Pancreas (tissue), 10 donors: Measurements from ENCODE around the gene PLEKHM3. TPM values are rescaled to one million over a fixed set of nuclear protein-coding genes. Genes with fewer than 3 reads are reported as not detected.

Experiments
- ATAC-seq, 4 donors: fragments of 200-7000 bp; cut with Tn5 transposase; one replicate each; pipeline versions ENCODE4 v1.8.0 to v1.9.1; 2020; ENCODE audit warnings: mild to moderate bottlenecking in 4 of 4, moderate library complexity in 4 of 4
- DNase-seq, 6 donors: peaks; one replicate each; pipeline ENCODE4 v3.0.0-alpha.2; 2020
- FAIRE-seq: peaks from 2 replicates; lab custom pipeline; 2012; peaks lifted over from hg19 to GRCh38; lab: Jason Lieb, UNC
- H3K27ac ChIP-seq, 4 donors: fragments of 200-600 bp; sonication (generic); 1 replicate in 3 of 4; 2 replicates in 1 of 4; pipeline versions ENCODE4 v1.5.0 to v1.8.0; 2020
- H3K27me3 ChIP-seq, 4 donors: fragments of 200-600 bp; one replicate each; pipeline ENCODE4 v1.8.0; 2021
- H3K36me3 ChIP-seq, 3 donors: fragments of 200-600 bp; sonication (generic) in 1 of 3; one replicate each; pipeline versions ENCODE4 v1.5.0 to v1.8.0; 2020 to 2021
- H3K4me1 ChIP-seq, 3 donors: fragments of 200-600 bp; one replicate each; pipeline ENCODE4 v1.8.0; 2021
- H3K4me3 ChIP-seq, 4 donors: fragments of 200-600 bp; sonication (generic) in 2 of 4; one replicate each; pipeline versions ENCODE4 v1.5.0 to v1.8.0; 2020 to 2021
- H3K9me3 ChIP-seq, 4 donors: fragments of 200-600 bp; one replicate each; pipeline ENCODE4 v1.8.0; 2021
- CTCF ChIP-seq, 4 donors: fragments of 200-600 bp; sonication (generic) in 3 of 4; IDR thresholded peaks; one replicate each; pipeline versions ENCODE4 v1.5.0 to v1.8.0; 2021; ENCODE audit warnings: antibody characterized with exemption in 4 of 4
- WGBS, 2 donors: extraction: QIAGEN DNeasy Blood & Tissue Kit; methylation state at CpG; one replicate each; pipeline ENCODE4 v1.1.7; 2013; 5-methylcytosine and 5-hydroxymethylcytosine counted together
- intact Hi-C, 3 donors: fragments of 100-400 bp; cut with DNase I; formaldehyde crosslinking; loops; one replicate each; pipeline versions ENCODE4 v1.11.1 to v1.14.2; 2022
- polyA plus RNA-seq, 2 donors: library from polyadenylated mRNA; stranded (reverse); fragments of 200-250 nt; gene quantifications; one replicate each; pipeline ENCODE4 v1.2.3, GENCODE V29; 2013
- total RNA-seq, 6 donors: library from RNA; stranded (reverse); fragmentation: NEBNext Ultra II Directional in 4 of 6; extraction: Animal tissue kit (Norgen Biotek cat#: 25700) in 4 of 6; gene quantifications; one replicate each; pipeline versions ENCODE4 v1.2.1 to v1.2.4, GENCODE V29; 2021 to 2023
- donor health status: healthy with polysubstance abuse.
- donor health status: DM: no; HTN: no; CAD: no; lungs with moderate emphysema.
- donor health status: DM: no; HTN: no; CAD: no.
- donor health status: control.
- donor health status: control.
- donor health status: Bipolar disorder and iron deficiency.
- donor health status: DM: yes; HTN: yes; CAD: no.
- donor health status: DM: no; HTN: no; CAD: no.
- donor health status: DM: no; HTN: no; CAD: no.
- donor health status: DM: yes; HTN: yes; CAD: no.

Gene PLEKHM3
- total and polyA plus RNA-seq, 8 donors, result 3.0 to 10.2 (median 5.4) TPM

GRCh38 chr2:207865210-207865609 is 160.1 kb downstream of the PLEKHM3 start:
- Histone ChIP-seq H3K4me1 (peaks cover 0 to 14% (median 13%) of the 10 kb centered on the region in 3 donors), H3K4me3 (no peak overlapping the region), H3K27ac (no peak overlapping the region), H3K27me3 (no peaks in the 10 kb centered on the region), H3K36me3 (no peaks in the 10 kb centered on the region), H3K9me3 (no peaks in the 10 kb centered on the region)
- ATAC-seq, result no peak
- 93 to 94% methylated on average over 5 of the region's 5 CpGs for WGBS, 2 donors
- no peak for DNase-seq
- no peak for TF ChIP-seq CTCF (IDR thresholded peaks at IDR 0.05)
- no peak for FAIRE-seq
- intact Hi-C loops, result no loop called here

DNA sequence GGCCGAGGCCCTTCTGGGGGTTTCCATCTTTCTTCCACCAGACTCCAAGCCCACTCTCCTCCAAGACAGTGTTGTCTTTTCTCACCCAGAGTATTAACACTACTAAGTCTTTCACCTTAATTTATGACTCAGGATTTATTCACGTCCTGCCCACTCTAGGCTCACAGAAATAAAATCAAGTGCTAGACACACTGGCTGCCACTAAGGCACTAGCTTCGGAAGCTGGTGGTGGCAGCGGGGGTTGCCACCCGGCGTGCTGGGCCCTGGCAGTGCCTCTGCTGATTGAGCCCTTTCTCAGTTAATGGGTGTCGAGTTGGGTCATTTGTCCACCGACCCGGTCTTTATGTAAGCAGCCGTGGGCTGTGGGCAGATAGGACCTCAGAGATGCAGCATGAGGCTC is 162.0 kb downstream of the PLEKHM3 start:
- DNase-seq, result no peak
- no peak for TF ChIP-seq CTCF (IDR thresholded peaks at IDR 0.05)
- no peak for ATAC-seq
- Histone ChIP-seq H3K36me3 (peaks cover 0 to 5% (median 0%) of the 10 kb centered on the region in 3 donors), H3K27ac (no peak overlapping the region), H3K9me3 (no peaks in the 10 kb centered on the region), H3K27me3 (no peaks in the 10 kb centered on the region), H3K4me1 (no peaks in the 10 kb centered on the region), H3K4me3 (no peak overlapping the region)
- intact Hi-C loops, result no loop called here
- no peak for FAIRE-seq
- 96 to 97% methylated on average over 10 of the region's 10 CpGs for WGBS, 2 donors

- Histone ChIP-seq H3K36me3 (peaks cover 0 to 6% (median 0%) of the 10 kb centered on the region in 3 donors), H3K9me3 (no peaks in the 10 kb centered on the region), H3K4me1 (no peaks in the 10 kb centered on the region), H3K4me3 (no peak overlapping the region), H3K27me3 (no peaks in the 10 kb centered on the region), H3K27ac (no peak overlapping the region)
- intact Hi-C loops, result no loop called here
- WGBS, 2 donors, result 88 to 95% methylated on average over 4 of the region's 4 CpGs
- FAIRE-seq (no peak), DNase-seq (no peak), ATAC-seq (no peak)
- TF ChIP-seq CTCF (IDR thresholded peaks at IDR 0.05), result no peak
These were observed 163.5 kb downstream of the PLEKHM3 start for GRCh38 chr2:207861789-207862188.

DNA sequence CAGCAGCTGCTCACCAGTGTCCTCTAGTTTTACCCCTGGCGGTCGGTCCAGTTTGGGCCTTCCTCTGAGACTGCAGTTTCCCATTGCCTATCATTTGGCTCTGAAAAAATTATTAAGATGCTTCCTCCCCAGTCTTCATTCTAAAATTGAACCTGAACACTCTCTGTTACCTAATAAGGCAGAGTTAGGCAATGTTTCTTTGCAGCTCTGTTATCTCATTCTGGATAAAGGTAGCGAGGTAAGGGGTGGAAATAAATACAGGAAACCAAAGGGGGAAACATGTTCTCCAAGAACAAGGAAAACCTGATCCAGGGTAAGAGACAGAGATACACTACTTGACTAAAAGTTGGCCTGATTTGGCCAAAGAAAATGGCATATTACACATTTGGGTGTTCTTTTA is 164.6 kb downstream of the PLEKHM3 start:
- TF ChIP-seq CTCF (IDR thresholded peaks at IDR 0.05), result no peak
- Histone ChIP-seq H3K4me3 (no peak overlapping the region), H3K27me3 (no peaks in the 10 kb centered on the region), H3K9me3 (no peaks in the 10 kb centered on the region), H3K27ac (no peak overlapping the region), H3K36me3 (peaks cover 0 to 6% (median 0%) of the 10 kb centered on the region in 3 donors), H3K4me1 (no peaks in the 10 kb centered on the region)
- FAIRE-seq (no peak), ATAC-seq (no peak), DNase-seq (no peak)
- 88 to 90% methylated on average over 3 of the region's 3 CpGs for WGBS, 2 donors
- intact Hi-C loops, result no loop called here

- ATAC-seq (no peak), FAIRE-seq (no peak), DNase-seq (no peak)
- WGBS, 2 donors, result 89 to 94% methylated on average over 3 of the region's 3 CpGs
- peaks cover 0 to 5% (median 0%) of the 10 kb centered on the region in 3 donors for H3K4me1 ChIP-seq
- H3K4me3 ChIP-seq, result no peak overlapping the region
- no peaks in the 10 kb centered on the region for H3K27me3 ChIP-seq
- no peak for TF ChIP-seq CTCF (IDR thresholded peaks at IDR 0.05)
- no peaks in the 10 kb centered on the region for H3K9me3 ChIP-seq
- no peak overlapping the region for H3K27ac ChIP-seq
- intact Hi-C loops, result no loop called here
- peaks cover 0 to 6% (median 0%) of the 10 kb centered on the region in 3 donors for H3K36me3 ChIP-seq
These were observed 169.7 kb downstream of the PLEKHM3 start for GRCh38 chr2:207855591-207855990.
